CD14-positive monocyte (primary cell): ENCODE results near the gene AKIRIN1. TPM values are rescaled to one million over a fixed set of nuclear protein-coding genes. Genes with fewer than 3 reads are reported as not detected.

ENCODE experiments used
- DNase-seq, 3 donors: peaks; one replicate each; pipeline ENCODE4 v3.0.0-alpha.2; 2011 to 2022
- H2AFZ ChIP-seq: 2 replicates; pipeline ENCODE4 v1.6.0; 2012; ENCODE audit warnings: mild to moderate bottlenecking, low read depth, low read length, inconsistent platforms; ENCODE audit not compliant: insufficient read depth, poor library complexity, severe bottlenecking
- H3K27ac ChIP-seq, 2 donors: 1 replicate in 1 of 2; 2 replicates in 1 of 2; pipeline ENCODE4 v1.5.1; 2012 to 2013; ENCODE audit warnings: low read length in 2 of 2, control low read depth in 1 of 2, inconsistent platforms in 1 of 2, low read depth in 1 of 2, mild to moderate bottlenecking in 1 of 2
- H3K27me3 ChIP-seq, 2 donors: one replicate each; pipeline versions ENCODE4 v1.6.0 to v1.6.1; 2011 to 2013; ENCODE audit warnings: low read length in 2 of 2; ENCODE audit not compliant: control insufficient read depth in 2 of 2, insufficient read depth in 2 of 2
- H3K36me3 ChIP-seq, 2 donors: replicated peaks in 1 of 2; 1 replicate in 1 of 2; 2 replicates in 1 of 2; pipeline versions ENCODE4 v1.5.1 to v1.6.1; 2012 to 2013; ENCODE audit warnings: low read length in 2 of 2, control low read depth in 1 of 2, inconsistent platforms in 1 of 2, mild to moderate bottlenecking in 1 of 2; ENCODE audit not compliant: insufficient read depth in 2 of 2, control insufficient read depth in 1 of 2
- H3K4me1 ChIP-seq, 2 donors: 1 replicate in 1 of 2; 2 replicates in 1 of 2; pipeline versions ENCODE4 v1.5.1 to v1.6.1; 2012 to 2013; ENCODE audit warnings: low read length in 2 of 2, control low read depth in 1 of 2, inconsistent platforms in 1 of 2, mild to moderate bottlenecking in 1 of 2, moderate library complexity in 1 of 2; ENCODE audit not compliant: insufficient read depth in 2 of 2, control insufficient read depth in 1 of 2
- H3K4me2 ChIP-seq: replicated peaks from 2 replicates; pipeline ENCODE3; 2012; ENCODE audit warnings: low read length, moderate library complexity, mild to moderate bottlenecking; ENCODE audit not compliant: poor library complexity, severe bottlenecking; ENCODE audit errors: extremely low read depth
- H3K4me3 ChIP-seq, 3 experiments: fragments of 200-600 bp in 1 of 3; sonication (generic) in 1 of 3; replicated peaks in 1 of 3; 1 replicate in 2 of 3; 2 replicates in 1 of 3; pipeline ENCODE4 v1.5.1; 2011 to 2013; ENCODE audit warnings: low read length in 3 of 3, mild to moderate bottlenecking in 3 of 3, control low read depth in 2 of 3, low read depth in 2 of 3, inconsistent platforms in 1 of 3, moderate library complexity in 1 of 3
- H3K79me2 ChIP-seq: 2 replicates; pipeline ENCODE4 v1.6.0; 2012; ENCODE audit warnings: mild to moderate bottlenecking, control low read depth, inconsistent platforms, low read length, moderate library complexity; ENCODE audit not compliant: insufficient read depth
- H3K9ac ChIP-seq: 2 replicates; pipeline ENCODE4 v1.6.0; 2017; ENCODE audit warnings: low read length, mild to moderate bottlenecking; ENCODE audit not compliant: insufficient read depth, poor library complexity, severe bottlenecking
- H3K9me3 ChIP-seq, 2 donors: replicated peaks in 1 of 2; 1 replicate in 1 of 2; 2 replicates in 1 of 2; pipeline versions ENCODE4 v1.5.1 to v1.6.1; 2012 to 2013; ENCODE audit warnings: low read length in 2 of 2, control low read depth in 1 of 2; ENCODE audit not compliant: control insufficient read depth in 1 of 2, insufficient read depth in 1 of 2
- H4K20me1 ChIP-seq: 2 replicates; pipeline ENCODE4 v1.6.0; 2012; ENCODE audit warnings: mild to moderate bottlenecking, low read length, control low read depth, moderate library complexity; ENCODE audit not compliant: insufficient read depth
- H3K27ac Mint-ChIP-seq, 7 donors: one replicate each; pipeline ENCODE4 v1.8.0; 2020; ENCODE audit warnings: mild to moderate bottlenecking in 7 of 7, mixed read lengths in 7 of 7, moderate library complexity in 6 of 7, inconsistent platforms in 2 of 7
- H3K27me3 Mint-ChIP-seq, 3 donors: one replicate each; pipeline ENCODE4 v1.8.0; 2021 to 2022; ENCODE audit warnings: low read depth in 3 of 3, mild to moderate bottlenecking in 3 of 3, mixed read lengths in 3 of 3, moderate library complexity in 3 of 3, inconsistent platforms in 1 of 3
- H3K36me3 Mint-ChIP-seq, 2 donors: one replicate each; pipeline ENCODE4 v1.8.0; 2020; ENCODE audit warnings: mixed read lengths in 2 of 2, inconsistent platforms in 1 of 2, mild to moderate bottlenecking in 1 of 2
- H3K4me1 Mint-ChIP-seq: one replicate; pipeline ENCODE4 v1.8.0; 2020; ENCODE audit warnings: mild to moderate bottlenecking, mixed read lengths
- H3K4me3 Mint-ChIP-seq, 2 donors: one replicate each; pipeline ENCODE4 v1.8.0; 2020; ENCODE audit warnings: mild to moderate bottlenecking in 2 of 2, mixed read lengths in 2 of 2, moderate library complexity in 1 of 2
- H3K9me3 Mint-ChIP-seq, 7 donors: one replicate each; pipeline ENCODE4 v1.8.0; 2020 to 2022; ENCODE audit warnings: mixed read lengths in 7 of 7, mild to moderate bottlenecking in 6 of 7, moderate library complexity in 6 of 7, inconsistent platforms in 2 of 7
- WGBS: methylation state at CpG from one replicate; pipeline ENCODE4 v1.1.5; 2013; ENCODE audit warnings: missing lambda C conversion rate; ENCODE audit not compliant: insufficient coverage; 5-methylcytosine and 5-hydroxymethylcytosine counted together
- intact Hi-C, 2 donors: fragments of 100-400 bp; cut with micrococcal nuclease; formaldehyde crosslinking; loops; one replicate each; pipeline versions ENCODE4 v1.15.0 to v1.15.1; 2023
- polyA plus RNA-seq, 3 donors: library from polyadenylated mRNA; depleted of rRNA in 1 of 3; unstranded in 2 of 3; stranded (reverse) in 1 of 3; fragments of 300-500 nt in 2 of 3; fragments of >200 nt in 1 of 3; fragmentation: Illumina TruSeq in 2 of 3; gene quantifications; 1 replicate in 2 of 3; 2 replicates in 1 of 3; pipeline ENCODE4 v1.2.3, GENCODE V29; 2012 to 2021
- TF ChIP-seq, protein P1 (sequence below): fragments of 200-600 bp; IDR thresholded peaks from one replicate; pipeline ENCODE4 v1.8.0; 2022; ENCODE audit warnings: antibody characterized with exemption, mild to moderate bottlenecking

AKIRIN1 gene
- polyA plus RNA-seq, 3 donors: 41.8 to 61.0 (median 60.8) TPM

DNA sequence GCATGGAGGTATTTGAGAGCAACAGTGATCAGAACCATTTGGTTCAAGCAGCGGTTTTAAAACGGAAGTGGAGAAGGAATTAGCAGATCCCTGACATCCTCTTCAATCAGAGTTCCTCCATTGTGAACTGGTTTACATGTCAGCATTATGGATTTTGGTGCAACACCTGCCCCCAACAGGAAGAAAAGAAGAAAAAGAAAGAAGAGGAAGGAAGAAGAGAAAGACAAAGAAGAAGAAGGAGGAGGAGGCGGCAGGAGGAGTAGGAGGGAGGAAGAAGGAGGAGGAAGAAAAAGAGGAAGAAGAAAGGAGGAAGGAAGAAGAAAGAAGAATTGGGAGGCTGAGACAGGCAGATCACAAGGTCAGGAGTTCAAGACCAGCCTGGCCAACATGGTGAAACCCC, 52.4 kb downstream of the AKIRIN1 start:
- 0% methylated on average over 1 of the region's 3 CpGs for WGBS
- H3K4me3 ChIP-seq: no peak overlapping the region
- no peaks in the 10 kb centered on the region for H4K20me1 ChIP-seq
- H3K9ac ChIP-seq: no peak overlapping the region
- TF ChIP-seq, protein P1, sequence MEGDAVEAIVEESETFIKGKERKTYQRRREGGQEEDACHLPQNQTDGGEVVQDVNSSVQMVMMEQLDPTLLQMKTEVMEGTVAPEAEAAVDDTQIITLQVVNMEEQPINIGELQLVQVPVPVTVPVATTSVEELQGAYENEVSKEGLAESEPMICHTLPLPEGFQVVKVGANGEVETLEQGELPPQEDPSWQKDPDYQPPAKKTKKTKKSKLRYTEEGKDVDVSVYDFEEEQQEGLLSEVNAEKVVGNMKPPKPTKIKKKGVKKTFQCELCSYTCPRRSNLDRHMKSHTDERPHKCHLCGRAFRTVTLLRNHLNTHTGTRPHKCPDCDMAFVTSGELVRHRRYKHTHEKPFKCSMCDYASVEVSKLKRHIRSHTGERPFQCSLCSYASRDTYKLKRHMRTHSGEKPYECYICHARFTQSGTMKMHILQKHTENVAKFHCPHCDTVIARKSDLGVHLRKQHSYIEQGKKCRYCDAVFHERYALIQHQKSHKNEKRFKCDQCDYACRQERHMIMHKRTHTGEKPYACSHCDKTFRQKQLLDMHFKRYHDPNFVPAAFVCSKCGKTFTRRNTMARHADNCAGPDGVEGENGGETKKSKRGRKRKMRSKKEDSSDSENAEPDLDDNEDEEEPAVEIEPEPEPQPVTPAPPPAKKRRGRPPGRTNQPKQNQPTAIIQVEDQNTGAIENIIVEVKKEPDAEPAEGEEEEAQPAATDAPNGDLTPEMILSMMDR: no peak
- peak overlapping the region; percentile 55 to 91 (median 84) for H3K27ac Mint-ChIP-seq
- H3K4me2 ChIP-seq: no peak overlapping the region
- no peak overlapping the region for H3K4me3 Mint-ChIP-seq
- H3K27me3 Mint-ChIP-seq: peaks cover 0 to 4% (median 0%) of the 10 kb centered on the region in 3 donors
- peaks cover 17 to 18% of the 10 kb centered on the region in 2 donors for H3K36me3 Mint-ChIP-seq
- peaks cover 23% of the 10 kb centered on the region for H3K4me1 Mint-ChIP-seq
- no peaks in the 10 kb centered on the region for H3K27me3 ChIP-seq
- H3K27ac ChIP-seq: peak overlapping the region; percentile 34 to 74
- no peaks in the 10 kb centered on the region for H3K36me3 ChIP-seq
- H3K79me2 ChIP-seq: no peaks in the 10 kb centered on the region
- no peak overlapping the region for H2AFZ ChIP-seq
- DNase-seq: peak in 2 of 3 donors; percentile 3 to 4
- H3K9me3 Mint-ChIP-seq: peaks cover 2 to 12% (median 6%) of the 10 kb centered on the region in 7 donors
- intact Hi-C loops: no loop called here
- H3K4me1 ChIP-seq: peaks cover 9 to 11% of the 10 kb centered on the region in 2 donors
- peaks cover 0 to 5% of the 10 kb centered on the region in 2 donors for H3K9me3 ChIP-seq

DNA sequence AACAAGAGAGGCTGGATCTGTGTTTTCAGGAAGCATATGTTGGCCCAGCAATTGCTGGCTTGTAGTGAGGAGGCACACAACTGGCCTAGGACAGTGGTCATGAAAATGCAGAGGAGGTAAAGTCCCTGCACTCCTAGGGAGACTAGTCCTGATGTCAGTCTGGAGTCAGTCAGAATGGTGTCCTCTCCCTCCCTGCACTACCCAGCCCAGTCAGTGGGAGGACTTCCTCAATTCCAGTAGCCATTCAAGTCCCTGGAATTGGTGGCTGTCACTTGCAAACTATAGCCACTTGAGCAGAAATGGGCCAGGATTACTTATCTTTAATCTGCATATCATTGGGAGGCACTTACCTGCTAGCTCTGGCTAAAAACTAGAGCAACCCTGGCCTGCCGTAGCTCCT, 53.7 kb downstream of the AKIRIN1 start:
- H3K36me3 ChIP-seq: no peaks in the 10 kb centered on the region
- intact Hi-C loops: no loop called here
- Mint-ChIP-seq H3K4me3 (no peak overlapping the region), H3K9me3 (peaks cover 2 to 12% (median 6%) of the 10 kb centered on the region in 7 donors), H3K27ac (peak overlapping the region in 3 of 7 donors; percentile 12 to 51 (median 37)), H3K4me1 (peaks cover 23% of the 10 kb centered on the region), H3K27me3 (peaks cover 0 to 4% (median 0%) of the 10 kb centered on the region in 3 donors), H3K36me3 (peaks cover 14 to 16% of the 10 kb centered on the region in 2 donors)
- no peaks in the 10 kb centered on the region for H3K27me3 ChIP-seq
- peak in 1 of 3 donors; percentile 8 for DNase-seq
- H3K4me2 ChIP-seq: no peak overlapping the region
- H3K79me2 ChIP-seq: no peaks in the 10 kb centered on the region
- TF ChIP-seq, protein P1: no peak
- peaks cover 9 to 11% of the 10 kb centered on the region in 2 donors for H3K4me1 ChIP-seq
- no peaks in the 10 kb centered on the region for H4K20me1 ChIP-seq
- no peak overlapping the region for H3K27ac ChIP-seq
- no peak overlapping the region for H3K9ac ChIP-seq
- no peak overlapping the region for H3K4me3 ChIP-seq
- WGBS: no CpG with 5 or more reads among the region's 1 CpG
- peaks cover 0 to 5% of the 10 kb centered on the region in 2 donors for H3K9me3 ChIP-seq
- no peak overlapping the region for H2AFZ ChIP-seq
